Body of pancreas (tissue), 4 donors: ENCODE measurements around the gene C17orf58.
"Not testable (repeated sequence)": the region's sequence is repeated elsewhere in the genome, so short reads cannot be mapped to it uniquely, and the experiment has no call there.

Experiments used
- POLR2A ChIP-seq, 3 donors: fragments of 450-650 bp; IDR thresholded peaks; one replicate each; pipeline ENCODE4 v1.6.1; 2016; ENCODE audit warnings: antibody characterized with exemption in 3 of 3, mild to moderate bottlenecking in 2 of 3
- TF ChIP-seq, protein P1 (sequence below), 7 experiments: fragments of 450-650 bp in 4 of 7; fragments of 200-600 bp in 3 of 7; sonication (generic) in 3 of 7; IDR thresholded peaks; one replicate each; pipeline ENCODE4 v1.5.1; 2016 to 2019; ENCODE audit warnings: antibody characterized with exemption in 7 of 7

GRCh38 chr17:67996301-67997171 lies at the start of gene C17orf58:
- TF ChIP-seq POLR2A (IDR thresholded peaks at IDR 0.05) = not testable (repeated sequence)
- TF ChIP-seq, protein P1, sequence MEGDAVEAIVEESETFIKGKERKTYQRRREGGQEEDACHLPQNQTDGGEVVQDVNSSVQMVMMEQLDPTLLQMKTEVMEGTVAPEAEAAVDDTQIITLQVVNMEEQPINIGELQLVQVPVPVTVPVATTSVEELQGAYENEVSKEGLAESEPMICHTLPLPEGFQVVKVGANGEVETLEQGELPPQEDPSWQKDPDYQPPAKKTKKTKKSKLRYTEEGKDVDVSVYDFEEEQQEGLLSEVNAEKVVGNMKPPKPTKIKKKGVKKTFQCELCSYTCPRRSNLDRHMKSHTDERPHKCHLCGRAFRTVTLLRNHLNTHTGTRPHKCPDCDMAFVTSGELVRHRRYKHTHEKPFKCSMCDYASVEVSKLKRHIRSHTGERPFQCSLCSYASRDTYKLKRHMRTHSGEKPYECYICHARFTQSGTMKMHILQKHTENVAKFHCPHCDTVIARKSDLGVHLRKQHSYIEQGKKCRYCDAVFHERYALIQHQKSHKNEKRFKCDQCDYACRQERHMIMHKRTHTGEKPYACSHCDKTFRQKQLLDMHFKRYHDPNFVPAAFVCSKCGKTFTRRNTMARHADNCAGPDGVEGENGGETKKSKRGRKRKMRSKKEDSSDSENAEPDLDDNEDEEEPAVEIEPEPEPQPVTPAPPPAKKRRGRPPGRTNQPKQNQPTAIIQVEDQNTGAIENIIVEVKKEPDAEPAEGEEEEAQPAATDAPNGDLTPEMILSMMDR (IDR thresholded peaks at IDR 0.05) = not testable (repeated sequence)
